ENCODE results near the gene ADAM12. TPM values are rescaled to one million over a fixed set of nuclear protein-coding genes. Genes with fewer than 3 reads are reported as not detected.

The ADAM12 gene
- total RNA-seq, 3 donors from 2014 or later (not counting 1 experiment from before 2014, with no cell fraction given): 1.6 to 1.9 (median 1.8) TPM

DNA sequence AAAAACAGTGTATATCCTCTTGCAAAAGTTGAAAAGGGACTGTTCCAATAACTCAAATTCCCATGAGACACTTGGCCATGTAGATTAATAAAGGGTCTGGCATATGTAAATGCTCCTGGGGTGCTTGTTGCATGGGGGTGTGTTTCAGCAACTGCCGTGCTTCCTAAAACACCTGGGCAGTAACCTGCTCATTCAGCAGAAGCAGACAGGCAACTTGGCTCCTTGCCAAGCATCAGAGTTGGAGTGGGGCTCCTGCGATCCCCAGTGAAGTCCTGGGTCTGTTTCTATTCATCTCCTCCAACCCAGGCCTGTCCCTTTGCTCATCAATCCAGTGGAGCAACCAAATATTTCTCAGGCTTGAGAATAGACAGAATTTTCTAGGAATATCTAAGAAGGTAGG, 42.2 kb upstream of the ADAM12 start:
- no peak overlapping the region for H3K27ac ChIP-seq (ENCODE audit: low read length)
- Mint-ChIP-seq H3K4me3 (no peak overlapping the region), H3K27me3 (ENCODE audit: low read depth in 2 of 2) (peaks cover 10 to 14% of the 10 kb centered on the region in 2 donors), H3K36me3 (no peaks in the 10 kb centered on the region), H3K4me1 (peaks cover 4 to 12% of the 10 kb centered on the region in 2 donors), H3K27ac (no peak overlapping the region), H3K9me3 (no peaks in the 10 kb centered on the region)
- intact Hi-C loops (cut with micrococcal nuclease): no loop called here
- peaks cover 3% of the 10 kb centered on the region for H3K4me1 ChIP-seq (ENCODE audit: control insufficient read depth, insufficient read depth, low read length)
- H3K9me3 ChIP-seq (ENCODE audit: control insufficient read depth, insufficient read depth, low read length): no peaks in the 10 kb centered on the region
- no peak overlapping the region for H3K4me3 ChIP-seq (ENCODE audit: low read length)
- H3K27me3 ChIP-seq (ENCODE audit: control insufficient read depth, insufficient read depth, low read length): peaks cover 2% of the 10 kb centered on the region
- DNase-seq (no peak), ATAC-seq (no peak)
- no peaks in the 10 kb centered on the region for H3K36me3 ChIP-seq (ENCODE audit: control insufficient read depth, insufficient read depth, low read length)
- WGBS (ENCODE audit: insufficient coverage): 94% methylated on average over 2 of the region's 2 CpGs
- TF ChIP-seq CTCF (IDR thresholded peaks at IDR 0.05): no peak

- intact Hi-C loops (cut with micrococcal nuclease): no loop called here
- Mint-ChIP-seq H3K36me3 (peaks cover 2% of the 10 kb centered on the region), H3K27ac (no peak overlapping the region), H3K4me3 (no peak overlapping the region), H3K9me3 (peaks cover under 1 to 2% of the 10 kb centered on the region in 2 donors), H3K4me1 (peaks cover 4 to 18% of the 10 kb centered on the region in 2 donors), H3K27me3 (ENCODE audit: low read depth in 2 of 2) (peaks cover 9 to 14% of the 10 kb centered on the region in 2 donors)
- ATAC-seq: no peak
- Histone ChIP-seq H3K4me1 (ENCODE audit: control insufficient read depth, insufficient read depth, low read length) (peaks cover 3% of the 10 kb centered on the region), H3K36me3 (ENCODE audit: control insufficient read depth, insufficient read depth, low read length) (no peaks in the 10 kb centered on the region), H3K27ac (ENCODE audit: low read length) (no peak overlapping the region), H3K27me3 (ENCODE audit: control insufficient read depth, insufficient read depth, low read length) (peaks cover 2% of the 10 kb centered on the region), H3K4me3 (ENCODE audit: low read length) (no peak overlapping the region), H3K9me3 (ENCODE audit: control insufficient read depth, insufficient read depth, low read length) (peaks cover under 1% of the 10 kb centered on the region)
- WGBS (ENCODE audit: insufficient coverage): 91% methylated on average over 4 of the region's 4 CpGs
- DNase-seq: no peak
- no peak for TF ChIP-seq CTCF (IDR thresholded peaks at IDR 0.05)
Observed at GRCh38 chr10:126429275-126429674, 41.0 kb upstream of the ADAM12 start.

- TF ChIP-seq CTCF (IDR thresholded peaks at IDR 0.05): no peak
- Histone ChIP-seq H3K9me3 (ENCODE audit: control insufficient read depth, insufficient read depth, low read length) (peaks cover 9% of the 10 kb centered on the region), H3K27me3 (ENCODE audit: control insufficient read depth, insufficient read depth, low read length) (no peaks in the 10 kb centered on the region), H3K4me3 (ENCODE audit: low read length) (no peak overlapping the region), H3K27ac (ENCODE audit: low read length) (no peak overlapping the region), H3K36me3 (ENCODE audit: control insufficient read depth, insufficient read depth, low read length) (no peaks in the 10 kb centered on the region), H3K4me1 (ENCODE audit: control insufficient read depth, insufficient read depth, low read length) (peaks cover 3% of the 10 kb centered on the region)
- Mint-ChIP-seq H3K36me3 (peaks cover 14% of the 10 kb centered on the region), H3K27me3 (ENCODE audit: low read depth in 2 of 2) (peaks cover 10 to 15% of the 10 kb centered on the region in 2 donors), H3K4me1 (peaks cover 0 to 12% of the 10 kb centered on the region in 2 donors), H3K4me3 (peak overlapping the region; percentile 11), H3K27ac (no peak overlapping the region), H3K9me3 (peaks cover 3 to 5% of the 10 kb centered on the region in 2 donors)
- DNase-seq (no peak), ATAC-seq (no peak)
- 40% methylated on average over 8 of the region's 8 CpGs for WGBS (ENCODE audit: insufficient coverage)
- intact Hi-C loops (cut with micrococcal nuclease): no loop called here
Observed at GRCh38 chr10:126425489-126426065, 37.3 kb upstream of the ADAM12 start.

DNA sequence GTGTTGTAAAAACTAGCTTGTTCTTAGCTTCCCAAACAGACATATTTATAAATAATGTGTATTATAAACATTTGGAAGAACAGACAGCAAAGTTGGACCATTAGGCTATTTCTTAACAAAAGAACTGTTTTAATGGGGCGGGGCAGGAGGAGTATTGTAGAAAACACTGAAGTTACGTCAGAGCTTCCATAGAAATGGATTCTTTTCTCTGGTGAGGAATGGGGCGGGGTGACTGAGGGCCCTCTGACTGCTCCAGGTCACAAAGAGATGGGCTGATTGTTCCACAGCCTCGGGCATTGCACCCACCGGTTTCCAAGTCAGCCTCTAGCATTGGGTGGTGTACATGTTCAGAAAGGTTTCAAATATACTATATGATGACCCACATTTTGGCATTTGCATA, 36.8 kb upstream of the ADAM12 start:
- Mint-ChIP-seq H3K27ac (no peak overlapping the region), H3K36me3 (peaks cover 14% of the 10 kb centered on the region), H3K9me3 (peaks cover 3 to 5% of the 10 kb centered on the region in 2 donors), H3K4me1 (peaks cover 0 to 12% of the 10 kb centered on the region in 2 donors), H3K27me3 (ENCODE audit: low read depth in 2 of 2) (peaks cover 10 to 15% of the 10 kb centered on the region in 2 donors), H3K4me3 (peak overlapping the region; percentile 11)
- TF ChIP-seq CTCF (IDR thresholded peaks at IDR 0.05): no peak
- ATAC-seq: no peak
- H3K4me1 ChIP-seq (ENCODE audit: control insufficient read depth, insufficient read depth, low read length): peaks cover 3% of the 10 kb centered on the region
- intact Hi-C loops (cut with micrococcal nuclease): no loop called here
- peaks cover 9% of the 10 kb centered on the region for H3K9me3 ChIP-seq (ENCODE audit: control insufficient read depth, insufficient read depth, low read length)
- WGBS (ENCODE audit: insufficient coverage): 94% methylated on average over 5 of the region's 5 CpGs
- no peak for DNase-seq
- no peaks in the 10 kb centered on the region for H3K27me3 ChIP-seq (ENCODE audit: control insufficient read depth, insufficient read depth, low read length)
- H3K36me3 ChIP-seq (ENCODE audit: control insufficient read depth, insufficient read depth, low read length): no peaks in the 10 kb centered on the region
- H3K27ac ChIP-seq (ENCODE audit: low read length): no peak overlapping the region
- H3K4me3 ChIP-seq (ENCODE audit: low read length): no peak overlapping the region
